Activated naive CD4-positive, alpha-beta T cell treated with Interleukin-2 at 50 U/mL for 16 hours (primary cell): Measurements from ENCODE around the gene STUM.

Experiments
- DNase-seq: peaks from one replicate; pipeline ENCODE4 v3.0.0-alpha.2; 2020

The STUM gene

GRCh38 chr1:226565476-226565875 lies 16.9 kb downstream of the STUM start:
- DNase-seq, result no peak

GRCh38 chr1:226566234-226566633 lies 17.7 kb downstream of the STUM start:
- DNase-seq, result no peak

GRCh38 chr1:226566760-226567159 lies 18.2 kb downstream of the STUM start:
- DNase-seq, result no peak

- no peak for DNase-seq
Observed at GRCh38 chr1:226568077-226568831, 19.7 kb downstream of the STUM start.

GRCh38 chr1:226568975-226569741 lies 20.6 kb downstream of the STUM start:
- no peak for DNase-seq

- DNase-seq, result peak; percentile 15
Observed at GRCh38 chr1:226569879-226570547, 21.4 kb downstream of the STUM start.

- DNase-seq, result no peak
Observed at GRCh38 chr1:226571893-226572292, 23.3 kb downstream of the STUM start.

- no peak for DNase-seq
Observed at GRCh38 chr1:226572325-226572726, 23.8 kb downstream of the STUM start.

- no peak for DNase-seq
Observed at GRCh38 chr1:226574044-226574443, 25.5 kb downstream of the STUM start.

- no peak for DNase-seq
Observed at GRCh38 chr1:226574591-226575435, 26.2 kb downstream of the STUM start.

GRCh38 chr1:226575436-226575720 lies 26.8 kb downstream of the STUM start:
- no peak for DNase-seq

GRCh38 chr1:226575739-226576378 lies 27.3 kb downstream of the STUM start:
- no peak for DNase-seq

GRCh38 chr1:226576601-226577000 lies 28.0 kb downstream of the STUM start:
- no peak for DNase-seq

- no peak for DNase-seq
Observed at GRCh38 chr1:226577401-226578180, 29.0 kb downstream of the STUM start.

GRCh38 chr1:226578946-226579578 lies 30.5 kb downstream of the STUM start:
- DNase-seq, result no peak

- no peak for DNase-seq
Observed at GRCh38 chr1:226579781-226580323, 31.3 kb downstream of the STUM start.

GRCh38 chr1:226580625-226581270 lies 32.2 kb downstream of the STUM start:
- no peak for DNase-seq

GRCh38 chr1:226581650-226582330 lies 33.2 kb downstream of the STUM start:
- DNase-seq, result no peak

- DNase-seq, result no peak
Observed at GRCh38 chr1:226582966-226583365, 34.4 kb downstream of the STUM start.

- no peak for DNase-seq
Observed at GRCh38 chr1:226584164-226584563, 35.6 kb downstream of the STUM start.
